GM21360 (cell line): Measurements from ENCODE around the gene ADGRG7.
A peak's percentile ranks its signal among the peaks of the same experiment; 100 is the strongest.

Experiments
- ATAC-seq: cut with Tn5 transposase; IDR thresholded peaks from one replicate; pipeline ENCODE4 v1.9.1; 2021; ENCODE audit warnings: mild to moderate bottlenecking, moderate library complexity; ENCODE audit not compliant: unreplicated experiment

Gene ADGRG7

DNA sequence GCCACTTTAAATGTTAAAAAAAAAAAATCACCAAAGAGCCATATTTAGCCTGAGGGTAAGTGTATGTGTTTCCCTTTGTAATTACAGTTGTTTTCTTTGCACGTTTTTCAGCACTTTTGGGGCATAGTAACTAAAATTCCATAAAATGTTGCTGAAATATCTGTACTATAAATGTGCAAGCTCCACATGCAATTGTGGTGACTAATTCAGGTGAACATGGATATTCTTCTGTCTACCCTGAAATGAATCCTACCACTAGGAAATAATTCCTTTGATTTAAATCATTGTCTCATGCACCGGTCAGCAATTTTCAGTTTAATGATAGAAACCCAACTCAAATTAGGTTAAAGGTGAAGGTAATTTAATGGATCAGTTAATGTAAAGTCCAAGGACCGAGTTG is 86.8 kb downstream of the ADGRG7 start:
- no peak for ATAC-seq

DNA sequence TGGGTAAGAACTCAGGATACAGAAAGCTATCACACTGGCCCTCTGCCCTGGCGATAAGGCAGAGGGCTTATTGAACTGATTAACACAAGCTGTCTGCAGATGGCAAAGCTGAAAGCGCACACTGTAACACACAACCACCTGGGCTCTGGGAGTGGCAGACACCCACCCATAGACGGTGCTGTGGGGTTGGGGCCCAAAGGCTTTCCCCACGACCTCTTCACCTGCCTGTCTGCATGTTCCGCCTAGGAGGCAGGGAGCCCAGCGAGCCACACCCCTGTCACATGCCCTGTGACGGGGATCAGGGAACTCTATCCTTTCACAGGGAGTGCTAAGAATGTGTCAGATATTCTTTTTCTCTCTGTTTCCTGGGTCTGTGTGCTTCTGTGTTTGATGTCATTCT is 87.8 kb downstream of the ADGRG7 start:
- ATAC-seq: no peak

DNA sequence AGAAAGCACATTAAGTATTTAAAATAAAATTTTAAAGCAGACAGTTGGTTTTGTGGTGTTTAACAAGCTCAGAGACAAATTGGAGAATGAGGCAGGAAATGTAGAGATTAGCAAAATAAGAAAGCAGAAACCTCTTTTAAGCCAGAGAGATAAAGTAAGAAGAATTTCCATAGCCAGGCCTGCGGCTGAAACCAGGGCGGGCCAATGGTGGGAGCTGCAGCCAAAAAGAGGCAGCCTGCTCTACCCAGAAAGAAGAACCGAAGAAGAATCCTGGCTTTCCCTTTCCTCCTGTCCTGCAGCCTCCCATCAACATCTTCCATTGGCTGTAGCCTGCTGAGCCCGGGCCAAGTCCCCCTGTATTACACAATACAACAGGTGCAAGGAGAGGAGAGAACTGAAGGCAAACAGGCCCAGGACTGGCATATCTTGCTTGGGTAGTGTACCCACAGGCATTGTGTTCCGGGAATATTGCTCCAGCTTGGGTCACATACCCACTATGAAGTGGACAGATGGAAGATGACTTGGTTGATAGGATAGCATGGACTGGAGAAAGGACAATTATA is 88.4 kb downstream of the ADGRG7 start:
- ATAC-seq: no peak

DNA sequence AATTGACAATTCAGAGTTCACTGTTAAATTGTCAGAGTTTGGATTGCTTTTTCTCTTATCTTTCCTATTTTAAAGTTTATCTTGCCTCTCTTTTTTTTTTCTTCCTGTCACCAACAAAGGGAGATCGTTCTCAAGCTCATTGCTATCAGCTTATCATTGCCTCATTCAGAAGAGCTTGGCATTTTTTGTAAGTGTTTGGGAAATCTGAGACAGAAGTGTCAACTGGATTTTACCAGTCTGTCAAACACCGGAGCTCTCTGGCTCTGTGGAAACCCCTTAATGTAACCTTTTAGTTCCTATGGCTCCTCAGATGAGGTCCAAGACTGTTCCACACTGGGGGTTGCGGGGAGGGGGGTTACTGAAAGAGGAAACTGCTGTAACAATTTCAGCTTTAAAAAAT is 89.3 kb downstream of the ADGRG7 start:
- no peak for ATAC-seq

DNA sequence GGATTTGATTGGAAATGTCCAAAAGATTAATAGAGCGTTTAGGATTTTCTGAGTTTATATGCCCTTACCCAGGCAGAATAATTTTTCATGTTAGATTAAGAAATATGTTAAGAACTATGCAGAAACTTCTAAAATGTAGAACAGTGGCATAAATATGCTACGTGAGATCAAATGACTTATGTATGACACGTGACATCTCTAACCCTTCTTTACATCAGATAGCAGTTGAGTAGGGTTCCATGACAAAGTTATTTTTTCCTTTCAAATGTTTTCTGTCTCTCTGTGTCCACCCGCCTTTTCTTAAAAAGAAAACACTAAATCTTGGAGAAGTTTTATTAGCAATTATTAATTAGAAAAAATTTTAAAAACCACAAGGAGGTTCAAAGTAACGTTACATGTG is 91.3 kb downstream of the ADGRG7 start:
- ATAC-seq: no peak

DNA sequence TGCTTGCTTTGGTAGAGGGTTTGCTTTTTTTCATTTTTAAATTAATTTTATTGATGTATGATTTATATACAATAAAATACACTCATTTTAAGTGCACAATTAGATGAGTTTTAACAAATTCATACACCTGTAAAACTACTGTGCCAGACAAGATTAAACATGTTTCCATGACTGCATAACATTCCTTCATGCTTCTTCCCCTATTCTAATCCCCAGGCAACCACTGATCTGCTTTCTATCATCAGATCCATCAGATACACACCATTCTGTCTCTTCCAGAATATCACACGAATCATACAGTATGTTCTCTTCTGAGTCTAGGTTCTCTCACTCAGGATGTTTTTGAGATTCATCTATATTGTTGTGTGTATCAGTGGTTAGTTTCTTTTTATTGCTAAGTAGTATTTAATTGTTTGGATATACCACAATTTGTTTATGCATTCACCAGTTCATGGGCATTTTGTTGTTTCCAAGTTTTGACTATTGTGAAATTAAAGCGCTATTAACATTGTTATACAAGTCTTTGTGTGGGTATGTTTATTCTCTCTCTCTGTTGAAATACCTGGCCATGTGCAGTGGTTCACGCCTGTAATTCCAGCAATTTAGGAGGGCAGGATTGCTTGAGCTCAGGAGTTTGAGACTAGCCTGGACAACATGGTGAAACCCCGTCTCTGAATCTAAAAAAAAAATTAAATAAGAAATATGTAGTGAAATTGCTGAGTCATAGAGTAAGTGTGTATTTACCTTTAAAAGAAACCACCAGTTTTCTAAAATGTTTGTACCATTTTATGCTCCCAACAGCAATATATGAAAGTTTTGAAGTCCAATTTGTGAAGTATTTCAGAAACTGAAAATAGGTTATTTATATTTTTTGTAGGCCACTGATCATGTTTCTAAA is 92.9 kb downstream of the ADGRG7 start:
- ATAC-seq: no peak

DNA sequence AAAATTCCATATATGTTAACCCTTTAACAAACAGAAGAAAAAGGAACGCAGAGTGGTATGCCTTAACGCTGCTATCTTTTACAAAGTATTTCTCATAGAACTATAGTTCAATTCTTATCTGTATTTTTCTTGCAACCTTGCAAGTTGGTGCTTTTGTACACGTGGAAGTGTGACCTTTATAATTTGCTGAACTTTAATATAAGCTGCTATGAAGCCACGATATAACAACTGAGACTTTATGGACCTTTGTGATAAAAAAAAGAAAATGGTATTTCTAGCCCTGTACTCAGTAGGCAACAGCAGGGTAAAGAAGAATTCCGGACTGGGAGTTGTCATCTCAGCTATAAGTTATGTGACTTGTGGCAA is 93.6 kb downstream of the ADGRG7 start:
- no peak for ATAC-seq

DNA sequence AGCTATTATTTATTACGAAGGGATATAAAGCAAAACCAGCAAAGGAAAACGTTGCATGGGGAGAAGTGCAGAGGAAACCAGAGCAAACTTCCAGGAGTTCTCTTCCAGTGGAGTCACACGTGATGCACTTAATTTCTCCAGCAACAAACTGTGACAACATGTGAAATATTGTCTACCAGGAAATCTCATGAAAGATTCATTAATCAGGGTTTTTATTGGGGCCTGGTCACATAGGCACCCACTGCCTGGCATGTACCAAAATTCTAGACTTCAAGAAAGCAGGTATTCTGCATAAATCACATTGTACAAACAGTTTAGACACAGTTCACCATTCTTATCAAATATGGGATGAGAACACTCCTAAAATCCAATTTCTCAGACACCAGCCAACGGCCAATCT is 94.5 kb downstream of the ADGRG7 start:
- no peak for ATAC-seq

DNA sequence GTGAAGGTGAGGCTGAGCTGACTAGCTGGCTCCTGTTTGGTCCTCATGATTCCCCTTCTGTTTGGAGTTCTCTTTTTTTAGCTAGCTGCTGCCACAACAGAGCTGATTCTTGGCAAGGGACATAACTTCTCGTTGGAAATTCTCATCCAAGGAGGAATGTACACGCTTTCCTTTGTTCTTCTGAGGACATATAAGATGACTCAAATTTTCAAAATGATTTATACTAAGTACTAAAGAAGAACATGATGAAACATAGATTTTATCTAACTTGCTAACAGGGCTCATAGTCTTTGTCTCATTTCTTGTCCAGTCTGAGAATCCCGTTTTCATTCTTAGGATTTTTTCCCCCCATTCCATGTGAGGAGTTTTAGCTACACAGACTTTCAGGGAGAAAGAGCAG is 97.0 kb downstream of the ADGRG7 start:
- ATAC-seq: no peak

DNA sequence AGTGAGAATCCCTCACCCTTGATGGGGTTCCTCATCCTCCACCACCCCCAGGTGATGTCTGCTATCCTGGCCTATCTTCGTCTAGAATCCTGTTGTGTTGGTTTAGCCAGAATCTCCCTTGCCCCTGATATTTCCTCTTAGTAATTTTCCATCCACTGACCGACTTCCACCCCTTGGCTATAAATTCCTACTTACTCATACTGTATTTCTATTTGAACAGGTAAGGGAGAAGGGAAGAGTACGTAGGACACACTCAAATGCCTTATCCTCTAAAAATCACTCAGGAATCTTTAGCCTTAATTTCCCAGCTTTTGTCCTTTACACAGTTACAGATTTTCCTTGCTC is 99.2 kb downstream of the ADGRG7 start:
- ATAC-seq: no peak

DNA sequence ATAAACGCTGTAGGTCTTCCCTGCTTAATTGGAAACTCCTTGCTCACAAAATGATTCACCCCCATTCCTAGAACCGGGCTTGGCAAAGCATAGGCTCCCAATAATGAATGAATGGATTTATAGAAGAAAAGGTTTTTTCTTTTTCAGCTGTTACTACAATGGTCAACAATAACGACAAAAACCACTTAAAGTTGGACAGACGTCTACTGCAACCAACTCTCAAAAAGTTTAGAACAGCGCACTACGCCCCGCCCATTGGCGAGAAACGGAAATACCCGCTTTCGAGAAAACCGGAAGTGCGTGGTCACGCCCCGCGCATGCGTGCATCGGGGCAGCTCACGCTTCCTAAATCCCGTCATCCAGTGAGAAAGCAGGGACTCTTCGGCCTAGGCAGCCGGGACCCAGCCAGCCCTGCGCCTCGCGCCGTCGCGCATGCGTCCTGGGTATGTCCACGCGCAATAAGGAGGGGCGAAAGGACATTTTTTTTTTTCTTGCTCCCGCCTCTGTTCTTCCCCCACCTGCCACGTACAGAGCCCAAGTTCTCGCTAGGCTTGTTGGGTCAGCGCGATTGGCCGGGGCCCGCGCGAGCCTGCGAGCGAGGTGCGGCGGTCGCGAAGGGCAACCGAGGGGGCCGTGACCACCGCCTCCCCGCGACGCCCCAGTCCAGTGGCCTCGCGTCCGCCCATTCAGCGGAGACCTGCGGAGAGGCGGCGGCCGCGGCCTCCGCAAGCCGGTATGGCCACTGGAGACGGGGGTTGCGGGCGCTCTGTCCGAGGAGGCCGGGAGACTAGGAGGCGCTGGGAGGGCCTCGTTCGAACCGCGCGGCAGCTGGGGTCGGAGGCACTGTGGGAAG is 99.8 kb downstream of the ADGRG7 start, which contains the start of gene TFG:
TSS of gene TFG (plus strand) at position 506 of the 853 bp plus-strand sequence. CDS start 4,192 bp downstream, outside the sequence.
- peak; percentile 93 for ATAC-seq

DNA sequence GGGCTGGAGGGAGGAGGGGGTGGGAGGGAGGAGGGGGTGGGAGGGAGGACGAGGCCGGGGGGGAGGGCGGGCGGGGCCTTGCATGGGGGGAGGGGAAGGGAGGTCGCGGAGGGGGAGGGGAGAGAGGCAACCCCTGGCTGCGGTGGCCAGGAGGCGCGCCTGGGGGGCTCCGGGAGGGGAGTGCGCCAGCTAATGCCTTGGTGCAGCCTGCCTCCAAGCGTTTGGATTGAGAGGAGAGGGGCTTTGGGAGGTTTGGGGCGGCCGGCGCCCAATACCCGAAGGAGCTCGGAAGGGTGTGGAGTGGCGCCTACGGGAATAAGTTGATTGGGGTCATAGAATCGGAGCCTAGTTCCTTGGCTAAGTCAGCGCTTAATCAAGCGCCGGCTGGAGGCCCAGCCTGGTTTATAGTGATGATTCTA is 100.5 kb downstream of the ADGRG7 start:
- ATAC-seq: no peak

DNA sequence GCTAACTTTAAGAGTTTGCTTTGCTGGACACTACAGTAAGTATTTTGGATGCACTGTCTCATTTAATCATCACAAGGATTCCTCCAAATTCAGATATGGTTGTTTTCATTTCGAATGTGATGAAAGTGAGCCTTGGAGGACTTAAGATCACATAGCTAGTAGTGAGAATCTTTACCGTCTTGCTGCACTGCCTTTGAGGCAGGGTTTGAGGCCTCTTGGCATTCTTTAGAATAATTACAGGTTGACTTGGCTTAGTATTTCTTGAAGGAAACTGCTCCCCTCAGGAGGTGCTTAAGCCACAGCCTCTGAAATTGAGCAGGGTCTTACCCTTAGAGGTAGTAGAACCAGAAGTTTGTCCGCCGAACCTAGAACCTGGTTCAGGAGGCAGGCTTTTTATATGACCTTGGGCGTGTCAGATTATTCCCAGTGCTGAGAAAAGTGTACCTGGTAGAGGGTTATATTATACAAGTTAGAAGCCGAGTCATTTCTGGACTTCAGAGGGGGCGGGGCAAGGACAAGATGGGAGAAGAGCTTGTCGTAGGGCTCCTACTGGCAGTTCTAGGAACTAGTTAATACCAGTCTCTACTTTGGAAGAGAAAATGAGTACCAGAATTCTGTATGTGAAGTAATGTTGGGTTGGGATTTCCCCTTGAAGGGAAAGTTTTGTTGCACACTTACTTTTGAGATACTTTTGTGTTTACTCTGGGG is 101.0 kb downstream of the ADGRG7 start:
- ATAC-seq: peak; percentile 41

DNA sequence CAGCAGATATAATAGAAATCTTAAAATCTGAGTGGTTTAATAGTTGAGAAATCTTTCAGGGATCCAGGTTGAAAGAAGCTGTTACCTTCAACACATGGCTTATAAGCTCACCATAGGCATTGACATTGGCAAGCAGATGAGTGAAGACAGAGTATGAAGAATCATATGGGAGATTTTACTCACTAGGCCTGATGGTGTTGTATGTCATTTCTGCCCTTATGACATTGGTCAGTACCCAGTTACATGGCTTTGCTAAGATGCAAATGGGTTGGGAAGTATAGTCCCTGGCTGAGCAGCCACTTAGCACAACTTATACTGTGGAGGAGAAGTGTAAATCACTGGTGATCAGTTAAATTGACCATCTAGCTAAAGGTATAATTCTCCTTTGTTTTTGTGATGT is 105.8 kb downstream of the ADGRG7 start:
- no peak for ATAC-seq

DNA sequence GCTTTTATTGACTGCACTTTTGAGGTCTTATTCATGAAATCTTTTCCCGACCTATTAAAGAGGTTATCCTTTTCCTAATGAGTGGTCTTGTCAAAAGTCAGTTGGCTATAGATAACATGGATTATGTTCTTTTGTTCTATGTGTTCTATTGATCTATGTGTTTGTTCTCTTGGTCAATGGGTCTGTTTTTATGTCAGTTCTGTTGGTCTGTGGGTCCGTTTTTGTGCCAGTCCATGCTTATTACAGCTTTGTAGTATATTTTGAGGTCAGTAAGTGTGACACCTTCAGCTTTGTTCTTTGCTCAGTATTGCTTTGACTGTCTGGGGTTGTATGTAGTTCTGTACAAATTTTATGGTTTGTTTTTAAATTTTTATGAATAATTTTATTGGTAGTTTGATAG is 107.7 kb downstream of the ADGRG7 start:
- no peak for ATAC-seq

DNA sequence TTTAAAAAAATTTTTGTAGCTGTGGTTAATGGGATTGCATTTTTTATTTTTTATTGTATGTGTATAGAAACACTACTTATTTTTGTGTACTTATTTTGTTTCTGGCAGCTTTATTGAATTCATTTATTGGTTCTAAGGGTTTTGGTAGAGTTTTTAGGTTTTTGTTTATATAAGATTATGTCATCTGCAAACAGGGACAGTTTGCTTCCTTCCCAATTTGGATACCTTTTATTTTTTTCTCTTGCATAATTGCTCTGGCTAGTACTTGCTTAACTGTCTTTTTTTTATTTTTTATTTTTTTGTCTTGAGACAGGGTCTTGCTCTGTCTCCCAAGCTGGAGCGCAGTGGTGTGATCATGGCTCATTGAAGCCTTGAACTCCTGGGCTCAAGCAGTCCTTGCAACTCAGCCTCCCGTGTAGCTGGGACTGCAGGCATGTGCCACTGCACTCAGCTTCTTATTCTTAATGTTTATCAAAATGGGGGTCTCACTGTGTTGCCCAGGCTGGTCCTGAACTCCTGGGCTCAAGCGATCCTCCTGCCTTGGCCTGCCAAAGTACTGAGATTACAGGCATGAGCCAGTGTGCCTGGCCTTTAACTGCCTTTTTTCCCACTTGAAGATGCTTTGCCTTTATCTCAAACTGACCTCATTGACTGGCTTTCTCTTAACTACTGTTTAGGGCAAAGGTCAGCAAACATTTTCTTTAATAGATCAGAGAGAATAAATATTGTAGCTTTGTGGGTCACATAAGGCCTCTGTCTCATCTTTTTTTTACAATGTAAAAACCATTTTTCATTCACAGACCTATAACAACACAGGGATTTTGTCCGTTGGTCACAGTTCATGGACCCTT is 108.5 kb downstream of the ADGRG7 start:
- no peak for ATAC-seq

DNA sequence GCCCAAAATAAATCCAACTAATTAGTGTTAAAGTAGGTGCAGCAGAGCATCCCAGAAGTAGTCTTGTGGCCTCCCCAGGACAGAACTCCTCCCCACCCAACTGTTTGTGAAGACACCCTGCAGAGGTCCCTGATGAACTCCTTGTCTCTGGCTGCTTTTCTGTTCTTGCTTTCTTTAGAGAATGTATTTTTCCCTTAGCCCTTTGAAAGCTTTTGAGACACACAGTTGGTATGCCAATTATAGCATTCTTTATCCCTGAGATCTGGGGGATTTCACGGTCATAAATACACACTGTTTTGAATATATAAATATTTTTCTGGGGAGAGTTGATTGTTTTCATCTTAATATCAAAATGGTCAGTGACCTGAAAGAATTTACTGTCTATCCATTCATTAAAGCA is 109.7 kb downstream of the ADGRG7 start:
- no peak for ATAC-seq

DNA sequence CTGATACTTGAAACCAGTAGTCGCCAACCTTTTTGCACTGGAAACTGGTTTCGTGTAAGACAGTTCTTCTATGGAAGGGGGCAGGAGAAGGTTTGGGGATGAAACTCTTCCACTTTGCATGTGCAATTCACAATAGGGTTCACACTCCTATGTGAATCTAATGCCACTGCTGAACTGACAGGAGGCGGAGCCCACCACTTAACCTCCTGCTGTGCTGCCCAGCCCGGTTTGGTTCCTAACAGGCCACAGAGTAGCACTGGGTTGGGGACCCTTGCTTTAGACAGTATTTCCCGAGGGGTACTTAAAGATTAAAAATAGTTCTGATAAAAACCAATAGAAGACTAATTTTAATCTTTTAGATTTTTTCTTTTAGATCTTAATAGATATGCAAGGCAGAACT is 111.0 kb downstream of the ADGRG7 start:
- no peak for ATAC-seq

DNA sequence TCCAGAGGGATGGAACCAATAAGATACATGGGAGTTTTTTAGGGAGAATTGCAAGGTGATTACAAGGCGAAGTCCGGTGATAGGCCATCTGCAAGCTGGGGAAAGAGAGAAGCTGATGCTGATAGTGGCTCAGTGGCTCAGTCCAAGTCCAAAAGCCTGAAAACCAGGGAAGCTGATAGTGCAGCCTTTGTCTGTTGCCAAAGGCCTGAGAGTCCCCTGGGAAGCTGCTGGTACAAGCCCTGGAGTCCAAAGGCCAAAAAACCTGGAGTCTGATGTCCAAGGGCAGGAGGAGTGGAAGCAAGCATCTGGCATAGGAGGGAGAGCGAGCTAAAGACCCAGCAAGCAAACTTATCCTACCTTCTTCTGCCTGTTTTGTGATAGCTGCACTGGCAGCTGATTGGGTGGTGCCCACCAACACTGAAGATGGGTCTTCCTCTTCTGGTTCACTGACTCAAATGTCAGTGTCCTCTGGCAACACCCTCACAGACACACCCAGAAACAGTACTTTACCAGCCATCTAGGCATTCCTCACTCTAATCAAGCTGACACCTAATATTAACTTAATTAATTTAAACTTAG is 116.6 kb downstream of the ADGRG7 start:
- no peak for ATAC-seq

DNA sequence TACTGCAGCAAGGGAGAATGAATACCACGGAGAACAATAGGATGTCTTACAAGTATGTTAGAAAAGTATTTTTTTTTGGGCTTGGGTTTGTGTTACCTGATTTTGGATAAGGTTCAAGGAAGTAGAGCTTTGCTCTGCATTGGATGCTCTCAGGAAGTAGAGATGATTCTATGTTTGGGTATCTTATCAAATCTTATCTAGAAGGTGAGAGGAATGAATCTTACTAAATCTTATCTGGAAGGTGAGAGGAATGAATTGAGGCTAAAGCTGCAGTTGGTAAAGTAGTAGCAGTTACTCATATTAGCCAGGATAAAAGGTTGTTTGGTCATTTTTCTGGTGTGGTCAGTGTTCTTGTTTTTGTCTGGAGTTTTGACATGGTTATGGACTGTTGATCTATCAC is 117.3 kb downstream of the ADGRG7 start:
- no peak for ATAC-seq
